ENCODE measurements around the gene PDIA4.

GRCh38 chr7:149048805-149049204, 20.5 kb upstream of the PDIA4 start:
- TF ChIP-seq CTCF (IDR thresholded peaks at IDR 0.05) (no peak), POLR2A (IDR thresholded peaks at IDR 0.05) (no peak)
